Measurements from ENCODE around the gene BSN. TPM values are rescaled to one million over a fixed set of nuclear protein-coding genes. Genes with fewer than 3 reads are reported as not detected.

Gene BSN
- total and polyA plus RNA-seq, 2 donors (not counting 3 experiments of a cell fraction or from before 2014, with no cell fraction given): 0.04 to 0.27 TPM

DNA sequence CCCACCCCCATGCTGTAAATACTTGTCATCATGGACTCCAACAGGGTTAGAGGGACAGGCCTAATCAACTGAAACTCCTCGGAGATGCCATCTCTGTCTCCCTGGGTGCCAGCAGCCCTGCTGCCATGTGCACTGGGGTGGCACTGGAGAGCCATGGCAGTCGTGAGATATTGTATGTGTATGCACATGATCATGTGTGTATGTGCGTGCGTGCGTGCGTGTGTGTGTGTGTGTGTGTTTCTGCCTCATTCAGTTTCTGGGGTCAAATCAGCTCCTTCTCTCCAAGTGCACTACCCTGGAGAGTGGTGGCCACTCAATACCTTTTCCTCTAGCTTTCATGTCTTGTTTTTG, 116.6 kb downstream of the BSN start:
- ChIA-PET POLR2A (no interaction called here), CTCF (interaction anchor here (0.8 to 5.4 kb wide), 4 partner anchors 11 to 132 kb away, joined by 4 to 293 read pairs (median 9); partner anchors contain the start of gene BSN)
- Histone ChIP-seq H3K4me3 (replicated peaks in 1 of 3; ENCODE audit: insufficient read depth in 1 of 3, low read depth in 1 of 3, low read length in 3 of 3) (no peak overlapping the region), H4K20me1 (replicated peaks; ENCODE audit: control insufficient read depth, extremely low read depth, insufficient read depth, low read length) (no peaks in the 10 kb centered on the region), H3K79me2 (ENCODE audit: control insufficient read depth, insufficient read depth, low read length) (peaks cover 3% of the 10 kb centered on the region), H3K9me3 (replicated peaks; ENCODE audit: control insufficient read depth, insufficient read depth, low read length) (no peaks in the 10 kb centered on the region), H3K9ac (replicated peaks; ENCODE audit: extremely low read depth, insufficient read depth, low read length) (no peak overlapping the region), H3K27me3 (ENCODE audit: control insufficient read depth in 2 of 2, insufficient read depth in 2 of 2, low read length in 2 of 2) (no peaks in the 10 kb centered on the region), H3K9me1 (replicated peaks; ENCODE audit: control insufficient read depth, extremely low read depth, insufficient read depth, low read length) (no peaks in the 10 kb centered on the region), H3K36me3 (ENCODE audit: control insufficient read depth in 2 of 2, extremely low read depth in 1 of 2, insufficient read depth in 2 of 2, low read length in 2 of 2) (no peaks in the 10 kb centered on the region), H3K27ac (ENCODE audit: insufficient read depth, low read depth, low read length) (no peak overlapping the region), H2AFZ (ENCODE audit: low read depth, low read length) (no peak overlapping the region), H3K4me1 (ENCODE audit: control insufficient read depth, extremely low read depth, insufficient read depth, low read length) (peaks cover 4% of the 10 kb centered on the region), H3K4me2 (ENCODE audit: insufficient read depth, low read length) (no peak overlapping the region)
- TF ChIP-seq JUN (IDR thresholded peaks at IDR 0.05; ENCODE audit: borderline replicate concordance, insufficient read depth, insufficient read length, low read depth) (no peak), EZH2 (IDR thresholded peaks at IDR 0.05; ENCODE audit: borderline replicate concordance, low read depth, low read length, severe bottlenecking) (no peak), MYC (IDR thresholded peaks at IDR 0.05; ENCODE audit: low read depth, low read length) (no peak), POLR2A (IDR thresholded peaks at IDR 0.05; ENCODE audit: low read depth, low read length) (no peak), POLR2AphosphoS5 (IDR thresholded peaks at IDR 0.05; ENCODE audit: insufficient read depth, low read depth, low read length) (no peak), FOS (IDR thresholded peaks at IDR 0.05; ENCODE audit: borderline replicate concordance, insufficient read depth, low read length) (no peak), GATA2 (IDR thresholded peaks at IDR 0.05; ENCODE audit: insufficient read depth, insufficient read length, low read depth, low read length) (no peak)
- TF ChIP-seq, protein P1, sequence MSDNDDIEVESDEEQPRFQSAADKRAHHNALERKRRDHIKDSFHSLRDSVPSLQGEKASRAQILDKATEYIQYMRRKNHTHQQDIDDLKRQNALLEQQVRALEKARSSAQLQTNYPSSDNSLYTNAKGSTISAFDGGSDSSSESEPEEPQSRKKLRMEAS (IDR thresholded peaks at IDR 0.05; ENCODE audit: insufficient read depth, insufficient read length): no peak
- TF ChIP-seq, protein P2, sequence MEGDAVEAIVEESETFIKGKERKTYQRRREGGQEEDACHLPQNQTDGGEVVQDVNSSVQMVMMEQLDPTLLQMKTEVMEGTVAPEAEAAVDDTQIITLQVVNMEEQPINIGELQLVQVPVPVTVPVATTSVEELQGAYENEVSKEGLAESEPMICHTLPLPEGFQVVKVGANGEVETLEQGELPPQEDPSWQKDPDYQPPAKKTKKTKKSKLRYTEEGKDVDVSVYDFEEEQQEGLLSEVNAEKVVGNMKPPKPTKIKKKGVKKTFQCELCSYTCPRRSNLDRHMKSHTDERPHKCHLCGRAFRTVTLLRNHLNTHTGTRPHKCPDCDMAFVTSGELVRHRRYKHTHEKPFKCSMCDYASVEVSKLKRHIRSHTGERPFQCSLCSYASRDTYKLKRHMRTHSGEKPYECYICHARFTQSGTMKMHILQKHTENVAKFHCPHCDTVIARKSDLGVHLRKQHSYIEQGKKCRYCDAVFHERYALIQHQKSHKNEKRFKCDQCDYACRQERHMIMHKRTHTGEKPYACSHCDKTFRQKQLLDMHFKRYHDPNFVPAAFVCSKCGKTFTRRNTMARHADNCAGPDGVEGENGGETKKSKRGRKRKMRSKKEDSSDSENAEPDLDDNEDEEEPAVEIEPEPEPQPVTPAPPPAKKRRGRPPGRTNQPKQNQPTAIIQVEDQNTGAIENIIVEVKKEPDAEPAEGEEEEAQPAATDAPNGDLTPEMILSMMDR (IDR thresholded peaks at IDR 0.05; ENCODE audit: extremely low read depth in 1 of 2, insufficient read depth in 1 of 2, low read depth in 1 of 2, low read length in 2 of 2): no peak
- DNase-seq (ENCODE audit: low read depth, low spot score) (no peak), FAIRE-seq (no peak)
- dilution Hi-C loops (cut with MboI; ENCODE audit: extremely low pct_ligation_motif_present, low sequenced_read_pairs): no loop called here
- BruUV-seq (replicated peaks): no TSS peak
- intact Hi-C loops (cut with micrococcal nuclease): loop anchor here (1.0 kb wide), 1 partner anchor 132 kb away; no protein-coding TSS in a partner anchor

Measured in endothelial cell of umbilical vein (primary cell).